GM19099 (cell line): ENCODE measurements around the gene CAPG.

Experiments
- POLR2A ChIP-seq: IDR thresholded peaks from 3 replicates; pipeline ENCODE4 v1.6.1; 2011; ENCODE audit warnings: low read depth; ENCODE audit not compliant: insufficient read length; ENCODE audit errors: extremely low read depth

Gene CAPG

DNA sequence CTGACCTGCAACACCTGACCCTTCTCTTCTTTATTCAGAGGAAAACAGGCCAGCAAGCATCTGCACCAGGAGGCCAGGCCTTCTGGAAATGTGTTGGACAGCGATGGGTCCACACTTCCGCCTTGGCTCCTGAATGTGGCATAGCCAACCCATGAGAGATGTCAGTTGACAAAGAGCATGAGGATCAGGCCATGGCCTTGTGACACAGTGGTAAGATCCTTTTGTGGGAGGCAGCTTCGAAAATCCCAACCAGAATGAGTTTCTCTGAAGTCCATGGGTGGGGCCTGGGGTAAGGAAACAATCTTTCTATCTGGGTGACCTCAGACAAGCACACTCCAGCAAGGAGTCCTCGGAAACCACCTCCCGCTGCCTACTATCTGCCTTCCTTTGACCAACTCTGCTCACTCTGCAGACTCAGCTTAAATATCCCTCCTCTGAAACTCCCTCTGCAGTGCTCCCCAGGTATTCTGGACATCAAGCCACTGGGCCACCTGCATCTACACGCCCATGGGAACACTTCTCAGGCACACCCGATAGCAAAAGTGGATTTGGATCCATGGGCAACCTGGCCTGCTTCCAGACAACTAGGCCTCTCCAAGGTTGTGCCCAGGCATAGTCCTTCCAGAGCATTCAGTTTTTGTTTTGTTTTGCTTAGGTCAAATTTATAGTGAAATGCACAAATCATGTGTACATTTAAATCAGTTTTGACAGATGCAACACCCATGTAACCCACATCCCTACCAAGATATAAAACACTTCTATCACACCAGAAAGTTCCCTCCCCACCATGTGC, 4.8 kb upstream of the CAPG start:
- no peak for TF ChIP-seq POLR2A

DNA sequence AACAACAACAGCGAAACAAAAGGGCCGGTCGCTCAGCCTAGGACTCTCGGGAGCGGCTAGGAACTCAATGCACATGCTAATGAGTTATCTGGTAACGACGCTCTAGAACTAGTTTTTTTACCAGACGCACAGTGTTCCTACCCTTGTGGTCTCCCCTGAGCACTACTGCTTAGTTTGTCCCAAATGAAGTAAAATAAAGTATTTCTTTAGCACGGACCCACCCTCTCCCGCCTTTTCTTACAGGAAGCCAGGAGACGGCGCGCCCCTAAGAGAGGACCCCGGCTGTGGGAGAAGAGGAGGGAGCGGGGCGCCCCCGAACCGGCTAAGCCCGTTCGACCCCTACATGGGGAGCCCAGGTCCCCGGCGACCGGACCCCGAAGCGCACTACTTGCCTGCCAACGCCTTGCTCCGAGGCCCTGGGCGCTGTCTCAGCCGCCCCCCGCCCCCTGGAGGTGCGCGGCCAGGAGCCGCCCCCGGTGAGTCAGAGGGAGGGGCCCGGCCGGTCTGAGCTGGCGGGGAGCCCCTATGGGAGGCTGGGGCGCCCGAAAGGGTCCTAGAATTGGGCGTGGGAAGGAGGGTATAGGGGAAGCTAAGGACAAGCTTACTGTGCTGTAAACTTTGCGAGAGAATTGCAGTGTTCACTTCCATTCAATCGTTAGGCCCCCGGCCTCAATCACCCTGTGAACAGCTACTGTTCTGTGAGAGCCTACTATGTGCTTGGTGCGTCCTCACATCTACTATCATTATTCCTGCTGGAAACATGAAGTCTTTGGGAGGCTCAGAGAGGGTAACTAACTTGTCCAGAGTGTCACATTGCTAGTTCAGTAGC, 3.6 kb upstream of the CAPG start:
- no peak for TF ChIP-seq POLR2A

DNA sequence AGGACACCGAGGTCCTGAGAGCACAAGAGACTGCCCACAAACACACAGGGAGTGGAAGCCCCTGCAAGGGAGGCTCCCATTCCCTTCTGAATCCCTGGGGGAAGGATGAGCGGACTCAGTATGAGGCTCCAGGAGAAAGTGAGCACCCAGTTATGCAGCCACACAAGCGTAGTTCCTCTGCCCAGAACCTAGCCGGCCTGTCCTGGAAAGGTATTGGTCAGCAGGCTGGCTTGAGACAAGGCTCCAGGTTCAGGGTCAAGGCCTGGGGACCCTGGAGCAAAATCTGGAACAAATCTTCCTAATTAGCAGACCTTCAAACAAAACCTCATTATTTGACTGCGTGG, 1.2 kb upstream of the CAPG start:
- TF ChIP-seq POLR2A = no peak

DNA sequence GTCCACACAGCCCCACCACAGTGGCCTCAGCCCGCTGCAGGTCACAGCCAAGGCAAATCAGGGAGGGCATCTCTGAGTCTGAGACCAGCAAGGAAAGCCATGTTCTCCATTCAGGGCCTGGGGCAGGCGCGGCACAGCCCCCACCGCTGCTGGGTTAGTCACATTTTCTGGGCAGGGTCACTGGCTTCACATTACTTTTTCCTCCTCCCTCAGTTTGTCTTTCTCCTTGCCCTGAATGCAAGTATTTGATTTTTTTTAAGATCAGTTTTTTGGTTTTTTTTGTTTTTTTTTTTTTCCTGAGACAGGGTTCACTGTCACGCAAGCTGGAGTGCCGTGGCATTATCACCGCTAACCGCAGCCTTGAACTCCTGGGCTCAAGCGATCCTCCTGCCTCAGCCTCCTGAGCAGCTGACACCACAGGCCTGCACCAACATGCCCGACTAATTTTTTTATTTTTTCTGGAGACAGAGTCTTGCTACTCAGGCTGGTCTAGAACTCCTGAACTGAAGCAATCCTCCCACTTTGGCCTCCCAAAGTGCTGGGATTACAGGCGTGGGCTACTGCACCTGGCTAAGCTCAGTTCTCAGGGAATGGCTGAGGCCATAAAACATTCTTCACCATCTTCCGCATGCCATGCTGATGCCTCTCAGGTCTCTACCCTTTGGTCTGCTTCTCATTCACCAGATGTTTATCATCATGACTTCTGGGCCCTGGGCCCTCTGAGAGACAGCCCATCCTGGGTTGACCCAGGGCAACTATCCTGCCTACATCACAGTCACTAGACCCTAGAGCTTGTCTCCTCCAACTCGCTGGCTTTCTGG, 628 bp upstream of the CAPG start:
- no peak for TF ChIP-seq POLR2A

DNA sequence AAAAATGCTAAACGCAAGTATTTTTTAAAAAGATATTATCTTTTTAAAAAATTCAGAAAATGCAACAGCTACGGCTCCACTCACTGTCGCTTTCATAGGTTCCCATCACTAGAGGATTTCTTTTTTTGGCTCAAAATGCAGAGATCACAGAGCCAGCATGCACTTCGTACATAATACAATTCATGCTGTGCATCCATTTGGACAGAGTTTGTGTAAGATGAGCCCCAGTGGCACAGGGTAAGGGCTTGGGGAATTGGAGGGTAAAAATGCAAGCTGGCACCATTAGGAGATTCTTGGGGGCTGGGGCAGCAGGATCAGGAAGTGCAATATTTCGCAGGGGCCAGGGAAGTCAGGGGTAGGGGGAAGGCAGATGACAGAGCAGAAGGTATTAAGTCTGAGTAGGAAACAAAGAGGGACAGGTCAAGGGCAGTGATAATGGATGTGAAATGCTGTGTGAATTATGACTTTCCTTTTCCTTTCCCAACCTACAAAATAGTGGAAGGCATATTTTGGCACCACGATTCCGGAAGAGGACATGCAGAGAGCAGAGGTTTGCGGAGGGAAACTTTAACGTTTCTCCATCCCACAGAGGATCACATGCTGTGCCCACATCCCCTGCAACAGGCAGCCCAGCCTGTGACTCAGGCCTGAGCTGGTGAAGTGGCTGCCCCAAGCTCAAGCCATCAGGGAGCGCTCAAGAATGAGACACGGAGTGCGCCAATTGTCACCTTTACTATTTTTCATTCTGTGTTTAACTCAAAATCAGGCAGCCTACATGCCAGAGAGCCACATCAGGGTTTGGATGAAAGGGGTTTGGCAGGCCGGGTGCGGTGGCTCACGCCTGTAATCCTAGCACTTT, 4.7 kb downstream of the CAPG start:
- TF ChIP-seq POLR2A = no peak

DNA sequence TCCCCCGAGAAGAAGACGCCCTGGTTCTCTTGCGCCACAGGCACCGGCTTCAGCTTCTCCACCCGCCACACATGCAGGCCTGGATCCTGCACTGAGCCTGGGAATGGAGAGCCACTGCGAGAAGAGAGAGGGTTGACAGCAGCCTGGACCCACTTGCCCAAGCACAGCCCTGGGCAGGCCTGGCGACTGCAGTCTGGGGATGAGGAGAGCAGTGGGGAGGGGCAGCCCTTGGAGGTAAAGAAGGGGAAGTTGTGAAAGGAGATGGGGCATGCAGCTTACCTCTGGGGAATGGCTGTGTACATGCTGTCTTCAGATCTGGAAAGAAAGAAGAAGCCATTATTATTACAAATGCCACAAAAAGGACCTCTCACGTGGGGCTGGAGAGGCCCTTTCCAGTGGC, 8.3 kb downstream of the CAPG start:
- no peak for TF ChIP-seq POLR2A

DNA sequence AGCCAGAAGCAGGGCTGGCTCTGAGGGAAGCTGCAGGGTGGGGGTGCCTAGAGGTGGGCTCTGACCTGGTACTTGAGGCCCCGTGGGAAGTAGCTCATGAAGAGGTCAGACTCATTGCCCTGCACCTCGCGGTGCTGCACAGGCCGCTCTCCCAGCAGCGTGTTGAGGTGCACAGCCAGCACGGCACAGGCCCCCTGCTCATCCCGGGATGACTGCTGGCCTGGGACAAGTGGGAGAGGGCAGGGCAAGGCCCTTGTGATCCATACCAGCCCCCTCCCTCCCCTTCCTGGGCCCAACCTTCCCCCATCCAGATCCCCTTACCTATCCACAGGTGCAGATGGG, 8.7 kb downstream of the CAPG start:
- TF ChIP-seq POLR2A = no peak

DNA sequence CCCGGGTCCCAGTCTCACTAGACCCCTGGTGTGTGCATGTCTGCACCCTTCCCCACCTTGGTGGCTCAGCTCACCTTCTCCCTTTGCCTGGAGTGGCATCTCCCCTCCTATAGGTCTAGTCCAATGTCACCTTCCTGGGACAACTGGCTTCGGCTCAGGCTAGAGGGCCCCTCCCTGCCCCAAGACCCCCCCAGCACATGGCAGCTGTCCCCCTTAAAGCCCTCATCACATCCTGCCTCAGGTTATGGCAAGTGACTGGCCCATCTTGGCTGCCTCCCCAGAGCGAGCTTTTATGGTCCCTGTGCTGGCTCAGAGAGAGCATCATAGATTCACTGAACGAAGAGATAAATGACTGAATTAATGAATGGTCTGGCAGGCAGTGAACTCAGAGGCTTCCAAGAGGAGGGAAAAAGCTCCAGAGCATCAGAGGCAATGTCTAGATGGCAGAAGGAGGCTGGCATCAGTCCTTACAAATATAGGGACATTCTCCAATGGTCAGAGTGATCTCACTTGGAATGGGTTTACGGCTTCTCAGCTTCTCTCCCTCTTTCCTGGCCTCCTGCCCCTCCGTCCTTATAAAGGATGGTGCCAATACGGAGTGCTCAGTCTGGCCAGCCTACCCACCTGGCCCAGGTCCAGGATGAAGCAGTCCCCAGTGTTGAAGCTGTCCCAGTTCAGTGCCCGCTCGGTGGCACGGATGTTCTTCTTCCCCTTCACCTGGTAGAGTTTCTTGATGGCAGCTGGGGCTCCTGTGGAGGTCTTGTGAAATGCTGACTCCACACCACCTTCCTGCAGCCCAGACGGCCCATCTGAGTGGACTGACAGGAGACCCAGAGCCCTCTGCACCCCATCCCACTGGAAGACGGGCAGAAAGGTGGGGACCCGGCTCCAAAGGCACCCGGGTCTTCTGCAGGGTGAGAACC, 9.4 kb downstream of the CAPG start:
- no peak for TF ChIP-seq POLR2A

DNA sequence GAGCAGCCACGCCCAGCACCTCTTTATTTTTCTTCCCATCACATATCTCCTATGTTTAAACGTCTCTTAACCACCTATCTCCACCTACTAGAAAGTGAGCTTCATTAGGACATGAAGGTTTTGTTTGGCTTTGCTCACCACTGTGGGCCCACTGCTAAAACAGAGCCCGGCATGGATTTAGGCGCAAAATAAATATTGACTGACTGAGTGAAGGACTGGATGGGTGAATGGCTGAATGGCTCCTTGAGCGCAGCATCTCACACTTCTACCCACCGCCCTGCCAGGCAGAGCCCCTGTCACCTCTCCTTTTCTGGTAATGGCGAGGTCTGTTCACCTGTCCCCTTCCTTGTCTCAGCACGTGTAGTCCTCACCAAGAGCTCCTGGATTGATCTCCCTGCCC, 10.1 kb downstream of the CAPG start:
- no peak for TF ChIP-seq POLR2A

DNA sequence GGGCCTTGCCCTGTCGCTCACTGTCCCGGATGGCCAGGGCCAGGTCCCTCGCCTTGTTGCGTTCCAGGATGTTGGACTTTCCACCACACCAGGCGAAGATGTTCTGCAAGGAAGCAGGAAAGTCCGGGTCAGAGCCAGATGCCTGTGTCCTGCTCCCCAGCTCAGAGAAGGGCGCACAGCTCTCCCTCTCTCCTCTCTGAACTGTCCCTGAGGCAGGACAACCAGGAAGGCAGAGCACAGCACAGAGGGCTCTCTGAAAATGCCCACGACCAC, 11.0 kb downstream of the CAPG start:
- no peak for TF ChIP-seq POLR2A

DNA sequence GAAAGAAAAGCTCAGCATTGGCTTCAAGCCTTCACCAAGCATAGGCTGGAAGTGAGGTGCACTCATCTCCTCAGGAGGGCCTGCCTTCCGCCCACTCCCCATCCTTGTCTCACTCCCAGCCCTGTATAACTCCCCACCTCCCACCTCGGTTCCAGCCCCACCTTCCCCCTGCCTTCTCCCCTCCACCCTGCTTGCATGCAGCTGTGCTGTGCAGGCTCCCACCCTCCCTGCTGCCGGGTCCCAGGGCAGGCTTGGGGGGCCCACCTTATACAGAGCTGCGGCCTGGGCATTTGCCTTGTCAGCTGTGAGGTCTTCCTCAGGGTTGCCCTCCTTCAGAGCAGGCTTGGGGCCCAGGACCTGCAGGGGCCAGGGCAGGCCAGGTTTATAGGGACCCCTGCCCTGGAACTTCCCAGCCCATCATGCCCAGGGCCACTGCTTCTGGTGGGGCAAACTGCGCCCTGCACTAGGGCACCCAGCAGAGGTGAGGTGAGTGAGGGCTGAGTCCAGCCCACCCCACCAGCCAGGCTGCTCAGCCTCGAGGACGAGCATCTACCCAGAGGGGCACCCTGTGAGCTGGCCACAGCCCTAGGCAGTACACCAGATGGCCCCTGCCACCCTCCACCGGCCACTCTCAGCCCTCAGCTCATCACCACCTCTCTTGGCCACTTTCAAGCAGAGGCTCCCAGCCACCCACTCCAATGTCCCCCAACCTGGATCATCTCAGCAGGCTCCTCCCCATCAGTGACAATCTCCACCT, 11.6 kb downstream of the CAPG start:
- TF ChIP-seq POLR2A = no peak

DNA sequence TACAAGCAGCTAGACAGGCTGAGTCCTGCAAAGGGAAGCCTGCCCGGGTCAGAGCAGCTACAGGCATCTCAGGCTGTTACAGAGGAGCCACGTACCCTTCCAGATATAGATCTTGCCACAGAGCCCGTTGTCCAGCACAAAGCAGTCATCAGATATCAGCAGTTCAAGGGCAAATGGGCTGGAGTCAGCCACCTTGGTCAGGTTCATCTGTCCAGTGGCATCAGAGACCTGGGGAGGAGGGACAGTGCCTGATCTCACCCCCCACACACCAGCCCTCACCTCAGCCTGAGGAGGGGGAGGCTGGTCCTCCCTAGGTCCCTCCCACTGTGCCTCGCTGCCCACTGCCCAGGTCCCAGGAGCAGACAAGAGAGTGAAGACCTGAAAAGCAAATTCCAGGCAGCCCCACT, 12.2 kb downstream of the CAPG start:
- no peak for TF ChIP-seq POLR2A

DNA sequence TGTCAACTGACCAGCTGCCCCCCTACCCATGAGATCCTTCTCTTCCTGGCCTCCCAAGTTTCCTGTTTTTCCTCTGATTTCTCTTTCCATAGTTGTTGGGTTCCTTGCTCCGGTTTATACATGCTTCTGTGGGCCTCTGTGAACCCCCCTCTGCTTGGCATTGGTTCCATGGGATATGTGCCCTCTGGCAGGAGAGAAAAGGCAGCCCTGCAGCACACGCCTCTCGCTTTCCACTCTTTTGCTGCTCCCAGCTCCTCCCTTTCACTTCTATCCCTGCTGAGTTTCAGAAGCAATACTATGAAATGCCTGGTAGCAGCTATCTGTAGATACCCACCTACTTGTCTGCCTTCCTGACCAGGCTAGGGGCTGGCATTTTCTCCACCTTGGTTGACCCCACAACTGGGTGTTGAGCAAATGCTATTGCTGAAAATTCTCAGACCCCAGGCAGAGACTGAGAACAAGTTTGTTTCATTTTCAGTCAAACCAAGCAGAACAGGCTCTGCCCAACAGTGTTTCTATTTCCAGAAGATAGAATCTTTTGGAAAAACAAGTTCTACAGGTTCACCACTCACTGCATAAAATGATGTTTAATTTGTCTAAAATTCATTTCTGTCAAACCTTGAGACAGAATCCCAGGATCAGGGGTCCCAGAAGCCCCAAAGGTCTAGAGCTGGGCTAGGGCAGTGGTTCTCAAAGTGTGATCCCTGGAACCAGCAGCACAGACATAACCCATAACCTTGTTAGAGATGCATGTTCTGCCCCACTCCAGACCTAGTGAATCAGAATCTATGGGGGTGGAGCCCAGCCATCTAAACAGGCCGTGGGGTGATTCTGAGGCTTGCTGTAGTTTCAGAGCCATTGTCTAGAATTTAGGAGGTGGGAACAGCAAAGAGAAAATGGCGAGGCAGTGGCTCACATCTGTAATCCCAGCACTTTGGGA, 13.4 kb downstream of the CAPG start:
- no peak for TF ChIP-seq POLR2A
